Stimulated activated CD4-positive, alpha-beta T cell treated with anti-CD3 and anti-CD28 coated beads, Interleukin-15, amount 100 ng/mL, for 1 hour (primary cell): ENCODE results near the gene PCK2.

Source experiments
- DNase-seq, 2 donors: peaks; one replicate each; pipeline ENCODE4 v3.0.0-alpha.2; 2020; ENCODE audit warnings: low read depth in 1 of 2, low spot score in 1 of 2

Gene PCK2

DNA sequence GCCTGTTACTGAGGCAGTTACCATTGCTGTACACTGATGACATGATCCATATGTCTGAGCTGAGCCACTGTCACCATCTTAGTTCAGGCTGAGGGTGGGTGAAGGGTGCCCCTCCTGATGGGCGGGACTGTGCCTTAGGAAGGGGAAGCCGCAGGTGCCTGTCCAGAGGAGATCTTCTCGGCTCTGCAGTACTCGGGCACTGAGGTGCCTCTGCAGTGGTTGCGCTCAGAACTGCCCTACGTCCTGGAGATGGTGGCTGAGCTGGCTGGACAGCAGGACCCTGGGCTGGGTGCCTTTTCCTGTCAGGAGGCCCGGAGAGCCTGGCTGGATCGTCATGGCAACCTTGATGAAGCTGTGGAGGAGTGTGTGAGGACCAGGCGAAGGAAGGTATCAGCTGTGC lies 56.9 kb downstream of the PCK2 start:
- DNase-seq: no peak

DNA sequence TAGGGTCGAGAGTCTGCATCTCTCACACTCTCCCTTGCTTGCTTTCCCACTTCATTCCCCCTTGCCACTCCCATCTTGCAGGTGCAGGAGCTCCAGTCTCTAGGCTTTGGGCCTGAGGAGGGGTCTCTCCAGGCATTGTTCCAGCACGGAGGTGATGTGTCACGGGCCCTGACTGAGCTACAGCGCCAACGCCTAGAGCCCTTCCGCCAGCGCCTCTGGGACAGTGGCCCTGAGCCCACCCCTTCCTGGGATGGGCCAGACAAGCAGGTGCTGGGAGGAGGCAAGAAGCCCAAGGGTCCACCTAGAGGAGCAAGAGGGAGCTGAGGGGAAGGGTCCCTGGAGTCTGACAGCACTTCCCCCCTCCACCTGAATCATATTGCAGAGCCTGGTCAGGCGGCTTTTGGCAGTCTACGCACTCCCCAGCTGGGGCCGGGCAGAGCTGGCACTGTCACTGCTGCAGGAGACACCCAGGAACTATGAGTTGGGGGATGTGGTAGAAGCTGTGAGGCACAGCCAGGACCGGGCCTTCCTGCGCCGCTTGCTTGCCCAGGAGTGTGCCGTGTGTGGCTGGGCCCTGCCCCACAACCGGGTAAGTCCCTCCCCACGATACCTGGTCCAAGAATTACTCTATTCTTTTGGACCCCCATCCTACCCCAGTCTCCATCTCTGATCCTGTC lies 57.4 kb downstream of the PCK2 start:
- DNase-seq: no peak
